Transverse colon (tissue), 4 donors: Measurements from ENCODE around the gene RAB8B. TPM values are rescaled to one million over a fixed set of nuclear protein-coding genes. Genes with fewer than 3 reads are reported as not detected.

Experiments used
- DNase-seq: peaks from one replicate; pipeline ENCODE4 v3.0.0-alpha.2; 2019
- H3K27ac ChIP-seq, 4 donors: fragments of 200-600 bp; sonication (generic); 2 replicates each; pipeline ENCODE4 v1.5.1; 2016 to 2018; ENCODE audit warnings: inconsistent platforms in 4 of 4
- H3K27me3 ChIP-seq: fragments of 200-600 bp; sonication (generic); 2 replicates; pipeline ENCODE4 v1.5.1; 2017; ENCODE audit warnings: inconsistent platforms
- H3K36me3 ChIP-seq, 4 donors: fragments of 200-600 bp; sonication (generic); 2 replicates each; pipeline ENCODE4 v1.5.1; 2017 to 2019; ENCODE audit warnings: inconsistent platforms in 4 of 4
- H3K4me1 ChIP-seq, 4 donors: fragments of 200-600 bp; sonication (generic); 2 replicates each; pipeline ENCODE4 v1.5.1; 2017 to 2020; ENCODE audit warnings: inconsistent platforms in 4 of 4
- H3K4me3 ChIP-seq, 4 donors: fragments of 200-600 bp; sonication (generic); 1 replicate in 1 of 4; 2 replicates in 3 of 4; pipeline versions ENCODE4 v1.5.1 to v1.6.1; 2017 to 2019; ENCODE audit warnings: inconsistent platforms in 4 of 4
- H3K9me3 ChIP-seq, 2 donors: fragments of 200-600 bp; sonication (generic); 2 replicates each; pipeline ENCODE4 v1.5.1; 2017 to 2019; ENCODE audit warnings: inconsistent platforms in 2 of 2
- CTCF ChIP-seq, 5 experiments: fragments of 200-600 bp in 3 of 5; fragments of 450-650 bp in 2 of 5; sonication (generic) in 3 of 5; IDR thresholded peaks; 1 replicate in 2 of 5; 2 replicates in 3 of 5; pipeline ENCODE4 v1.5.1; 2016 to 2017; ENCODE audit warnings: antibody characterized with exemption in 5 of 5, inconsistent platforms in 3 of 5, mild to moderate bottlenecking in 2 of 5, moderate library complexity in 1 of 5
- EP300 ChIP-seq: sonication (generic); formaldehyde crosslinking; IDR thresholded peaks from one replicate; pipeline ENCODE4 v1.6.1; 2017; ENCODE audit warnings: antibody characterized with exemption, low read depth
- POLR2A ChIP-seq: fragments of 450-650 bp; IDR thresholded peaks from one replicate; pipeline ENCODE4 v1.6.1; 2016; ENCODE audit warnings: antibody characterized with exemption, mild to moderate bottlenecking, moderate library complexity
- POLR2AphosphoS5 ChIP-seq, 3 donors: sonication (generic); formaldehyde crosslinking; IDR thresholded peaks; one replicate each; pipeline ENCODE4 v1.6.1; 2016; ENCODE audit warnings: antibody characterized with exemption in 3 of 3
- WGBS, 2 donors: methylation state at CpG; one replicate each; pipeline ENCODE4 v1.1.5; 2018; ENCODE audit warnings: low coverage in 1 of 2; 5-methylcytosine and 5-hydroxymethylcytosine counted together
- in situ Hi-C, 4 donors: fragments of 200-750 bp; cut with MboI; loops; one replicate each; pipeline versions ENCODE4 v1.15.0 to v1.15.1; 2017; ENCODE audit warnings: low sequenced_read_pairs in 3 of 4, low pct_ligation_motif_present in 1 of 4, low pct_unique_long_range_greater_than_20kb in 1 of 4
- intact Hi-C: fragments of 100-400 bp; cut with DNase I; formaldehyde crosslinking; loops from one replicate; pipeline ENCODE4 v1.15.1; 2023; ENCODE audit warnings: low total_unique reads
- total RNA-seq, 4 donors: library from RNA; depleted of rRNA; stranded (reverse); fragments of >200 nt; gene quantifications; one replicate each; pipeline ENCODE4 v1.1.0, GENCODE V29; 2016

The RAB8B gene
- total RNA-seq, 4 donors from 2014 or later = 3.2 to 25.4 (median 9.5) TPM

GRCh38 chr15:63188247-63188925 is 1.0 kb upstream of the RAB8B start:
- TF ChIP-seq EP300 (no peak), POLR2AphosphoS5 (IDR thresholded peaks at IDR 0.05) (no peak), POLR2A (no peak), CTCF (IDR thresholded peaks at IDR 0.05) (no peak)
- H3K27me3 ChIP-seq = no peaks in the 10 kb centered on the region
- no peaks in the 10 kb centered on the region for H3K36me3 ChIP-seq
- peak overlapping the region in 3 of 4 donors; percentile 85 to 98 (median 85) for H3K4me3 ChIP-seq
- H3K9me3 ChIP-seq = no peaks in the 10 kb centered on the region
- 36 to 66% methylated on average over 6 to 10 of the region's 10 CpGs for WGBS, 2 donors
- H3K27ac ChIP-seq = peak overlapping the region; percentile 85 to 92 (median 90)
- in situ Hi-C loops (no loop called here), intact Hi-C loops (no loop called here)
- H3K4me1 ChIP-seq = peaks cover 0 to 25% (median 17%) of the 10 kb centered on the region in 4 donors
- no peak for DNase-seq

GRCh38 chr15:63189941-63190768 is 749 bp downstream of the RAB8B start:
- peaks cover 0 to 42% (median 31%) of the 10 kb centered on the region in 4 donors for H3K4me1 ChIP-seq

GRCh38 chr15:63190769-63191649 is 1.6 kb downstream of the RAB8B start:
- WGBS, 2 donors = 55 to 56% methylated on average over 3 of the region's 3 CpGs
- Histone ChIP-seq H3K4me1 (peaks cover under 1 to 51% (median 38%) of the 10 kb centered on the region in 4 donors), H3K27me3 (no peaks in the 10 kb centered on the region), H3K9me3 (no peaks in the 10 kb centered on the region), H3K36me3 (no peaks in the 10 kb centered on the region), H3K4me3 (peak overlapping the region in 3 of 4 donors; percentile 85 to 98 (median 85)), H3K27ac (peak overlapping the region; percentile 85 to 92 (median 90))
- intact Hi-C loops = no loop called here
- no peak for DNase-seq
- TF ChIP-seq EP300 = no peak
- no peak for TF ChIP-seq POLR2A
- no peak for TF ChIP-seq POLR2AphosphoS5 (IDR thresholded peaks at IDR 0.05)
- peak in 1 of 5 experiments; percentile 12 for TF ChIP-seq CTCF (IDR thresholded peaks at IDR 0.05)
- in situ Hi-C loops = no loop called here

More at GRCh38 chr15:63189941-63190768, 749 bp downstream of the RAB8B start:
- DNase-seq = no peak
- in situ Hi-C loops (no loop called here), intact Hi-C loops (no loop called here)
- peak overlapping the region; percentile 79 to 98 (median 85) for H3K4me3 ChIP-seq
- H3K9me3 ChIP-seq = no peaks in the 10 kb centered on the region
- WGBS, 2 donors = 13 to 28% methylated on average over 5 to 10 of the region's 10 CpGs
- peak overlapping the region; percentile 85 to 92 (median 90) for H3K27ac ChIP-seq
- no peaks in the 10 kb centered on the region for H3K36me3 ChIP-seq
- no peak for TF ChIP-seq POLR2AphosphoS5 (IDR thresholded peaks at IDR 0.05)
- no peak for TF ChIP-seq POLR2A
- TF ChIP-seq EP300 = no peak
- no peak for TF ChIP-seq CTCF (IDR thresholded peaks at IDR 0.05)
- no peaks in the 10 kb centered on the region for H3K27me3 ChIP-seq
